Right hindlimb (tissue), 1 donor: Measurements from ENCODE around the gene PDZK1IP1.
"Not testable (repeated sequence)": the region's sequence is repeated elsewhere in the genome, so short reads cannot be mapped to it uniquely, and the experiment has no call there.

Experiments
- DNase-seq: peaks from one replicate; pipeline ENCODE4 v3.0.0-alpha.2; 2018

Gene PDZK1IP1

GRCh38 chr1:47223921-47224675, 34.3 kb upstream of the PDZK1IP1 start:
- no peak for DNase-seq

GRCh38 chr1:47223174-47223920, 33.5 kb upstream of the PDZK1IP1 start:
- DNase-seq = no peak

GRCh38 chr1:47222476-47222875, 32.6 kb upstream of the PDZK1IP1 start:
- DNase-seq = no peak

GRCh38 chr1:47219590-47220220, 29.9 kb upstream of the PDZK1IP1 start:
- DNase-seq = no peak

GRCh38 chr1:47219001-47219400, 29.2 kb upstream of the PDZK1IP1 start:
- DNase-seq = no peak

DNA sequence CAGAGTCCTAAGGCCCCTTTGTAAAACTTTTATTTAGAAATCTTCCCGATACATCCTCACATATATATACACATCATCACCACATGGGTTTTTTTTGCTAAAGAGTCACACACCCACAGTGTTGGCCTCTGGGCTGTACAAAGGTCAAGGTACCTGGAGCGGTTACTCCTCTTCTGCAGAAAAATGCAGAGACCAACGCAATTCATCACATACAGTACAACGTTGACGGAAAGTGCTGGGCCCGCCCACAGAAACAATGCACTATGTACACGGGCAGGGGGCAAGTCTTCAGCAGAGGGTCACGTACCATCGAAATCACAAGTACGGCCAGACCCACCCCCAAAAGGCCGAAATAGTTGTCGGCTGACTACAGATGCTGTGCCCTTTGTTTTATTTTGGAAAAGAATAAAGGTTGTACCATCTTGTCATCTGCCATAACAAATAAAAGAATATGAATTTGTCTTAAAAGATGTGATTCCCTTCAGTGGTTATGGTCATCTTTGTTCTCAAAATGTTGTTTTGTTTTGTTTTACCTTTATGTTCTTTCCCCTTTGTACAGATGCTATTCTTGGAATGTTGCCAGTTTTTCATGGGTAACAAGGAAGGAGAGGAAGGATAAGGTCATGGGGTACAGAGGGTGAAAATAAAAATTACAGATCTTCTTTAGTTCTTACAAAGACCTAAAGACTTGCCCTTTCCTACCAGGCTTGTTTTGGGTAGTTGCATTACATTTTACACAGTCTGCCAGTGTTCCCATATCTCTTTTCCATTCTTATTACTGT, 26.6 kb upstream of the PDZK1IP1 start:
- DNase-seq = no peak

DNA sequence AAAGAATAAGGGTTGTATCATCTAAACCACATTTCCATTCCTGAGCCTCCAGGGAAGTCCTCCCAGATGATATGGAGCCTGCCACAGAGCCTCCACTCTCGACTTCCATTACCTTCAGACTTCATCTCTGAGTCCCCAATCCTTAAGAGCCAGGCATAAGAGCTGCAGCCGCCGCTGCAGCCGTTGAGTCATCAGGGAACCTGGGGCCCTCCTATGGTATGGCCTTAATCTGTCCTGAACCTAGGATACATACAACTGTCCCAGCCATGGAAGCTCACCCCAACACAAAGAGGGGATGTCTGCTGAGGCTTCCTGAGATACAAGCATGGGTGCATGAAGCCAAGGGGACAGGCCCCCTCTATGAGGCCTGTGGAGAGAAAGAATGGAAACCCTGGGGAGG, 25.9 kb upstream of the PDZK1IP1 start:
- no peak for DNase-seq

DNA sequence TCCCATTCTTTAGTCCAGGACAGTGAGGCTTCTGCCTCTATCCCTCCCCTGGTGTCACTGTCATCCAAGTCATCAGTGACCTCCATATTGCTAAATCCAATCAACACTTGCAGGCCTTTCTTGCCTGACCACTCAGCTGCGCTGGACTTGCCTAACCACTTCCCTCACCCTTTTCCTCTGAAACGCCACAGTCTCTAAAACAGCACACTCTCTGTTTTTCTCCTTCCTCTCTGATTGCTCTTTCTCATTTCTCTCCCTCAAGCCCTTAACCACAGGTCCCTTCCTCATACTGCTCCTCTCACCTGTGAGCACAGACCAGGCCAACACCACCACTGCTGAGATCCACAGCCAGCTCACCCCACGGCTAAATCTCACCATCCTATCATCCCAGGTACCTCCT, 24.7 kb upstream of the PDZK1IP1 start:
- DNase-seq = no peak

- DNase-seq = no peak
Observed at GRCh38 chr1:47213230-47213963, 23.6 kb upstream of the PDZK1IP1 start.

DNA sequence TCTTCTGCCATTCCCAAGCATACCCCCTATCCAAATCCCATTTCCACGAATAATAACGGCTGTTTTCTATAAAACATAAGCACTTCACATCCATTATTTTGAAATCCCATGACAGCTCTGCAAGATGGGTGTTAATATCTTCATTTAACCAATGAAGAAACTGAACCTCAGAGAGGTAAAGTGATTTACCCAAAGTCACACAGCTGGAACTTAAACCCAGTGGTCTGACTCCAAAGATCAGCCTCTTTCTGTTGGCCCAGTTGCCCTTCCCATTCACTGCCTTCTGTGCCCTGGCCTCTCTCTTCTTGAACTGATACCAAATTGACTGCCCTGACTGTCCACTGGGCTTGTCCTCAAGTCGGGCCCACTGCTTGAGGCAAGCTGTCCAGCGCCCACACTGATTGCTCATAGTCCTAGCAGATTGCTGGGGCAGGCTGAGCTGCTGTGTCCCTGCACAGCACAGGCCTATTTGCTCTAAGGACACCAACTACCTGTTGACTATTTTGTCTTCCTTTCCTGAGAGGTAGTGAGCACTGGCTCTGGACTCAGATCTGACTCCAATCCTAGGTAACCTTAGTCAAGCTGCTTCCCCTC, 22.9 kb upstream of the PDZK1IP1 start:
- no peak for DNase-seq

DNA sequence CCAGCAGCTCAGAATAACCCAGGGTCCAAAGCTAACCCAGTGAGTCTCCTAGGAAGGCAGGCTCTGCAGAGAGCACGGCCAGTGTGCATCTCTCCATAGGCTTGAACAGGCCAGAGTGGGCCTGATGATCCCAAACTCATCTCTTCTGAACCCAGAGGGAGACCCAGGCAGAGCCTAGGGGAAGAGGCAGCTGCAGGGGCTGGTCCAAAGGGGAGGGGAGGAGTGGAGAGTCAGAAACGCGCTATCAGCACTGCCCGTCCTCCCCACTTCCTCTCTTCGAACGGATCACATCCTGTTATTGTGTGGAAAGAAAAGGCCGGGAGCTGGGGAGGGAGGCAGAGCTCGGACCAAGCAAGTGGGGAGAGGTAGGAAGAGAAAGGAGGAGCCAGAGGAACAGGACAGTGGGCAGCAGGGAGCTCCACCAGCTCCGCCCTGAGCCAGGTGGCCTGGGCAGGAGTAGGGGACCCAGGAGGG, 22.0 kb upstream of the PDZK1IP1 start:
- no peak for DNase-seq

GRCh38 chr1:47210666-47211065, 20.8 kb upstream of the PDZK1IP1 start:
- no peak for DNase-seq

DNA sequence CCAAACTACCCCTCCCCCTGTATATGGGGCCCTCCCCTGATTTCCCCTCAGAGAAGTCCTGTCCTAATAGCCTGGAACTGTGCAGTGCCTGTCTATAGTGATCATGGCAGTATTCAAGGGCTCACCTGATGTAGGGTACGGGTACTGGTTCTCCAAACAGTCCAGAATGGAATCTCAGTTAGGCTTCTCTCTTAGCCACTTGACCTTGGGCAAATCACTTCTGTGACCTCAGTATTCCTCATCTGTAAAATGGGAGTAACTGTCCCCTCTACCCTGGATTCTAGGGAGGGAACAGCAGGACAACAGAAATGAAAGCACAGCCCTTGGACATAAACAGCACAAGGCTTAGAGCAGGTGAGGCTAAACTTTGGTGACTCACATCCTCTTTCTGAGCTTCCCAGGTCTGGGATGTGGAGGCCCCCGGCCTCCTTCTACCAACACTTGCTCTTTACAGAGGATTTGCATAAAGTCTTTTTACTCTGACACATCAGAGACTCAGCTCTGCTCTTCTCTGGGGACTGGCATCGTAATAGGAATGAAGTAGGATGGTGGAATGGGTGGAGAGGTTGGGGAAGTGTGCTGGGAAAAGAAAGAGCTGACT, 20.0 kb upstream of the PDZK1IP1 start:
- no peak for DNase-seq

GRCh38 chr1:47209091-47209490, 19.3 kb upstream of the PDZK1IP1 start:
- DNase-seq = no peak

DNA sequence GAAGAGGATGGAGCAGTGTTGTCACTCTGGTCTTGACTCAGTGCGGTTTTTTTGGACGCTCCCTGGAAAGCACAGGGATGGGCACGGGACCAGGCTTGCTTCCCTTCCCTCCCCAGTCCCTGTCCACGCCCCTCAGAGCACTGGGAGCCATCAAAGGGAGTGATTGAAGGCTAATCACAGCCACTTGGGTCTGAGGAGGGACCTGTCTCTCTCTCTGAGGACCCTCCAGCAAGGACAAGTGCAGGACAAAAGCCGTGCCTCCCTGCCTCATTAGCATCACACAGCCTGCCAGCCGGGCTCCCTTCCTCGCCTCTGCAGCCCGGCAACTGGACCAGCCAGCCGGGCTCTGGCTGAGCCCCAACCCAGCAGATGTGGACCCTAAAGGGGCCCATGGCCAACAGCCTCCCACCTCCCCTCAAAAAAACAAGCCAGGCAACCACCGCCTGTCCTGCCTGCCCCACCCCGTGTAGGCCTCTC, 18.6 kb upstream of the PDZK1IP1 start:
- DNase-seq = no peak

DNA sequence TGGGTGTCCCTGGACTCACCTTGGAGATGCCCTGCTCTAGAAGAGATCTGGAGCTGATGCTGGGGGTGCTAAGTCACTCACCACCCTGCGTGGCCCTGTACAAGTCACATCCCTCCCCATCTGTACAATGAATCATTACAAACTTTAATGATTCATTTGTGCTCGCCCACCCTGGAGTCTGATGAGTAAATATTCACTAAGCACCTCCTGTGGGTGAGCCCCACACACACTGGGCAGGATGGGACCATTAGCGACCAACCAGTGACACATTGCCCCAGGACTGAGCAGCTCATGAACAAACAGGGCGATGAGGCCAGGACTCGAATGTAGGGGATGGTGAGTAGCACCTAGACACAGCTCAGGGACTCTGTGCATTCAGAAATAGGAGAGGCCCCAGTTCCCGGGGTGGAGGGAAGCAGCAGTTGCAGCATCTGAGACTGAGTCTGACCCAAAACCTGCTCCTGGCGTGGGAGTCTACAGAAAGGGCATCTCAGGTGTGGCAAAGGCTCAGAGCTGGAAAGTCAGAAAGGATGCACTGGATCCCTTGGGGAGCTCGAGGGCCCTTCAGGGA, 18.1 kb upstream of the PDZK1IP1 start:
- DNase-seq = no peak

GRCh38 chr1:47205918-47206317, 16.1 kb upstream of the PDZK1IP1 start:
- no peak for DNase-seq

- not testable (repeated sequence) for DNase-seq
Observed at GRCh38 chr1:47203504-47203903, 13.7 kb upstream of the PDZK1IP1 start.

DNA sequence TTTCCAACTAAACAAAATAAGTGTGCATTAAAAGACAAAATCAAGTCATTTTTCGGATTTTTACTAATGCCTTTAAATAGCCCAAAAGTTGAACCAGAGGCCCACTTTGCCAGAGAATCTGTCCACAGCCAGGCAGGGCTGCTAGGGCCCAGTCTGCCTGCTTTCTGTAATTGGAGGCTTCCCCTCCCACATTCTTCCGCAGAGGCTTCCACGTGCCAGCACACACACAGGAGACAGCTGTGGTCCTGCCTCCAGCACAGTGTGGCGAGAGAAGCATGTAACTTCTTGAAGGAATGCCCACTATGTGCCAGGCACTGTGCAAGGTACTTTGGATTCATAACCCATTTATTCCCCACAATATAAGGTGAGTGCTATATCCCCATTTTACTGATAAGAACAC, 11.3 kb upstream of the PDZK1IP1 start:
- peak; percentile 57 for DNase-seq

GRCh38 chr1:47198214-47198613, 8.4 kb upstream of the PDZK1IP1 start:
- DNase-seq = no peak

- no peak for DNase-seq
Observed at GRCh38 chr1:47196622-47197021, 6.8 kb upstream of the PDZK1IP1 start.
